Activated CD4-positive, alpha-beta T cell treated with anti-CD3 and anti-CD28 coated beads, Interleukin-2, amount 10 ng/mL, durations not matched to agents 7 days and 5 days (primary cell): ENCODE measurements around the gene DMTF1. TPM values are rescaled to one million over a fixed set of nuclear protein-coding genes. Genes with fewer than 3 reads are reported as not detected.
A peak's percentile ranks its signal among the peaks of the same experiment; 100 is the strongest.
"Not testable (repeated sequence)": the region's sequence is repeated elsewhere in the genome, so short reads cannot be mapped to it uniquely, and the experiment has no call there.

ENCODE experiments used
- CTCF ChIA-PET: fragments of 350-600 bp; sonication (Branson Sonifier 250); formaldehyde crosslinking; loops from one replicate; lab custom pipeline; 2021; ENCODE audit warnings: antibody characterized with exemption; lab: Charles Lee
- POLR2A ChIA-PET: fragments of 350-600 bp; sonication (Branson Sonifier 250); formaldehyde crosslinking; loops from one replicate; lab custom pipeline; 2021; ENCODE audit warnings: antibody characterized with exemption; lab: Charles Lee
- DNase-seq: peaks from one replicate; pipeline ENCODE4 v3.0.0-alpha.2; 2020
- H3K27ac Mint-ChIP-seq: one replicate; pipeline ENCODE4 v1.8.0; 2021; ENCODE audit warnings: mild to moderate bottlenecking, moderate library complexity, mixed read lengths
- H3K27me3 Mint-ChIP-seq: one replicate; pipeline ENCODE4 v1.8.0; 2021; ENCODE audit warnings: mixed read lengths
- H3K36me3 Mint-ChIP-seq: one replicate; pipeline ENCODE4 v1.8.0; 2021; ENCODE audit warnings: low read depth, mixed read lengths
- H3K4me1 Mint-ChIP-seq: one replicate; pipeline ENCODE4 v1.8.0; 2021; ENCODE audit warnings: mixed read lengths
- H3K4me3 Mint-ChIP-seq: one replicate; pipeline ENCODE4 v1.8.0; 2021; ENCODE audit warnings: mild to moderate bottlenecking, moderate library complexity, mixed read lengths
- H3K9me3 Mint-ChIP-seq: one replicate; pipeline ENCODE4 v1.8.0; 2021; ENCODE audit warnings: mixed read lengths
- total RNA-seq, 2 experiments: library from RNA; stranded (reverse); gene quantifications; one replicate each; pipeline ENCODE4 v1.2.3, GENCODE V29; 2021

DMTF1 gene
- total RNA-seq, 2 experiments from 2014 or later = 102 to 111 TPM

DNA sequence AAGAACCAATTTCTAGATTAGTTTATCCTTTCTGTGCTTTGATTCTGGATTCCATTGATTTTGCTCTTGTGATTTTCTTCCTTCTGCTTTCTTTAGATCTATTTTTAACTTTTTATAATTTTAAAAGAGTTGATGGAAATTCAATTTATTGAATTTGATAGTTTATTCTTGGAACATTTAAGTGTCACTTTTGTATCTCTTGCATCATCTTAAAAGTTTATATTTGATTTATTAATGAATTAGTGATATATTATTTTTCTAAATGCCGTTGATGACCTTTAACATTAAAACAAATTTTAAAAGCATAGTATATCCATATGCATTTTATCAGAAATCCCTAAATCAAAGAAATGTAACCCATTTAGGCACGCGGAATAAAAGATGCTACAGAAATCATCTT lies 26.9 kb downstream of the DMTF1 start:
- H3K4me1 Mint-ChIP-seq = peaks cover 25% of the 10 kb centered on the region
- H3K27me3 Mint-ChIP-seq = no peaks in the 10 kb centered on the region
- H3K9me3 Mint-ChIP-seq = no peaks in the 10 kb centered on the region
- no peak overlapping the region for H3K4me3 Mint-ChIP-seq
- no peak for DNase-seq
- POLR2A ChIA-PET = no interaction called here
- CTCF ChIA-PET = no interaction called here
- H3K36me3 Mint-ChIP-seq = peaks cover 67% of the 10 kb centered on the region
- no peak overlapping the region for H3K27ac Mint-ChIP-seq

DNA sequence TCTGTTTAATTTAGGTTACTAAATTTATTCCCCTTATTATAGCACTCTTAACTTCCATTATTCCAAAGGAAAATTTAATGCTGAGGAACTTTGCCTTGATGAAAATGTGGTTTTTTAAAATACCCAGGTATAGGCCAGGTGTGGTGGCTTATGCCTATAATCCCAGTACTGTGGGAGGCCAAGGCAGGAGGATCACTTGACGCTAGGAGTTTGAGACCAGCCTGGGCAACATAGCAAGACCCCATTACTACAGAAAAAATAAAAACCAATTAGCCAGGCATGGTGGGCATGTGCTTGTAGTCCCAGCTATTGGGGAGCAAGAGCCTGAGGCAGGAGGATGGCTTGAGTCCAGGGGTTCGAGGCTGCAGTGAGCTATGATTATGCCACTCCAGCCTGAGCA lies 34.9 kb downstream of the DMTF1 start:
- H3K4me3 Mint-ChIP-seq = no peak overlapping the region
- H3K9me3 Mint-ChIP-seq = no peaks in the 10 kb centered on the region
- no peaks in the 10 kb centered on the region for H3K27me3 Mint-ChIP-seq
- H3K36me3 Mint-ChIP-seq = peaks cover 70% of the 10 kb centered on the region
- H3K27ac Mint-ChIP-seq = no peak overlapping the region
- ChIA-PET CTCF (interaction anchor here (3.6 kb wide), 1 partner anchor 19 kb away, joined by 13 read pairs; no protein-coding TSS in a partner anchor), POLR2A (no interaction called here)
- no peak for DNase-seq
- peaks cover 16% of the 10 kb centered on the region for H3K4me1 Mint-ChIP-seq

DNA sequence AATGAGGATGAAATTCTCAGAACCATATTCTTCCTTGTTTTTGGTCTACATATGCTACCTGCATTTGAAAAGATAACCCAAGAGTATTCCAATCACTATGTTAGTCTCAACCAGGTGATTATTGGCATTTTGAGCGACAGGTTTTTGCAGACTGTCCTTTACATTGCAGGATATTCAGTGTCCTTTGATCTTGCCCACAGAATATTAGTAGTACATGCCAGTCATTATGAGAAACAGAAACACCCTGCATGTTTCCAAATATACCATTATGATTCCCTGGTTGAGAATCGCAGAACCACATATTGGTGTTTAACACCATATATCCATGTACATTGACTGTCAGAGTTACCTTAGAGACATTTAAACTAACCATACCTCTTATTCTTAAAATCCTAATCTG lies 36.7 kb downstream of the DMTF1 start:
- H3K4me3 Mint-ChIP-seq = no peak overlapping the region
- no peaks in the 10 kb centered on the region for H3K27me3 Mint-ChIP-seq
- no peaks in the 10 kb centered on the region for H3K9me3 Mint-ChIP-seq
- DNase-seq = no peak
- ChIA-PET CTCF (no interaction called here), POLR2A (no interaction called here)
- H3K27ac Mint-ChIP-seq = no peak overlapping the region
- H3K4me1 Mint-ChIP-seq = peaks cover 6% of the 10 kb centered on the region
- H3K36me3 Mint-ChIP-seq = peaks cover 66% of the 10 kb centered on the region

DNA sequence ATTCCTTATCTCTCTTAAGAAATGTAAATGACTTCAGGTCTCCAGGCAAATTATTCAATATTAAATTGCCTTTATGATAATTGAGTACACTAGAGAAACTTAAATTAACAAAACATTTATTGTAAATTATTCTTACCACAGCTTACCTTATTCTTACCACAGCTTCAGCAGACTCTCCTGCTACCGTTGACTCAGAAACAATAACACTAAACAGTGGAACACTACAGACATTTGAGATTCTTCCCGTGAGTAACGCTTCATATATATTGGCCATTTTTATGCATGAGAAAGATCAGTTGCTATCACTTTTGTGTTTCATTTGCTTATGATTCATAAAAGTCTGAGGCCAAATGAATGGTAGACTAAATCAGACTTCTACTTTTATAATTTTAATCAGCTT lies 38.5 kb downstream of the DMTF1 start:
- no peak overlapping the region for H3K27ac Mint-ChIP-seq
- H3K4me1 Mint-ChIP-seq = no peaks in the 10 kb centered on the region
- POLR2A ChIA-PET = no interaction called here
- CTCF ChIA-PET = no interaction called here
- H3K4me3 Mint-ChIP-seq = no peak overlapping the region
- H3K9me3 Mint-ChIP-seq = no peaks in the 10 kb centered on the region
- H3K27me3 Mint-ChIP-seq = no peaks in the 10 kb centered on the region
- H3K36me3 Mint-ChIP-seq = peaks cover 62% of the 10 kb centered on the region
- no peak for DNase-seq

DNA sequence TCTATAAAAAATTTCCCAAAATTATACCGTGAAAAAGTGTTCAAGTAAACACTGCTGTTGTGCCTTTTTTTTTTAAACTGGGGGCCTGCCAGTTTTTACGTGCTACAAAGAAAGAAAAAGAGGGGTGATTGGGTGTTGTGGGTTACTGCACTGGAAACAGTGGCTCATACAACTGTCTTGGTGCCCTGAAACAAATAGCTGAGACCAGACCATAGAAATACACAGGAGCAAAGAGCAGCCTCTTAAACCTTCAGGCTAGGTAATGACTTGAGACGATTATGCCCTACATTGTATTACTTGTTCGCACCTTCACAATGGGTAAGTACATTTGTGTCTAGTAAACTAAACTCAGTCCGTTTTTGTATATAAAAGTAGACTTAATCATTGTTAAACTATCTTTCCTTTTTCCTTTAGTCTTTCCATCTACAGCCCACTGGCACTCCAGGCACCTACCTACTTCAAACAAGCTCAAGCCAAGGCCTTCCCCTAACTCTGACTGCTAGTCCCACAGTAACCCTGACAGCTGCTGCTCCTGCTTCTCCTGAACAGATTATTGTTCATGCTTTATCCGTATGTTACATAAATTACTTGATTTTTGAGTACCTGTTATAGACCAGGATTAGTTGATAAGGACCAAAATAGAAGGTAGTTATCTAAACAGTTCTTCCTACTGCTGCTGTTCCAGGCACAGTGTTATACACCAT lies 40.7 kb downstream of the DMTF1 start:
- Mint-ChIP-seq H3K27ac (no peak overlapping the region), H3K36me3 (peaks cover 59% of the 10 kb centered on the region)
- CTCF ChIA-PET = interaction anchor here (0.7 to 0.8 kb wide), 2 partner anchors 27 to 245 kb away, joined by 3 to 5 read pairs; no protein-coding TSS in a partner anchor

DNA sequence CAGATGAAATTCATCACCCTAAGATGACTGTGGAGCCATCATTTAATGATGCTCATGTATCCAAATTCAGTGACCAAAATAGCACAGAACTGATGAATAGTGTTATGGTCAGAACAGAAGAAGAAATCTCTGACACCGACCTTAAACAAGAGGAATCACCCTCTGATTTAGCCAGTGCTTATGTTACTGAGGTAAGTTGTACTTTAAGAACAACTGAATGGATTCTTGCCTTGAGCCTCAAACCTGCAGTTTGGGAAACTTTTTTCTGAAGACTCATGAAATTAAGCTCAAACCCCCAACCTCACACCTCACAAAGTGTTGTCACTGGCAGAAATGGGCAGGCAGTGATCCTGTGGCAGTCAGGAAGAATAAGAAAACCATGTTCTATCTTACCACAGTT lies 41.7 kb downstream of the DMTF1 start:
- Mint-ChIP-seq H3K9me3 (no peaks in the 10 kb centered on the region), H3K27ac (no peak overlapping the region), H3K4me1 (peaks cover 4% of the 10 kb centered on the region), H3K27me3 (no peaks in the 10 kb centered on the region), H3K36me3 (peaks cover 61% of the 10 kb centered on the region), H3K4me3 (no peak overlapping the region)
- ChIA-PET CTCF (no interaction called here), POLR2A (no interaction called here)
- DNase-seq = no peak

More for the DNA sequence above, 40.7 kb downstream of the DMTF1 start:
- H3K4me3 Mint-ChIP-seq = no peak overlapping the region
- H3K9me3 Mint-ChIP-seq = no peaks in the 10 kb centered on the region
- H3K27me3 Mint-ChIP-seq = no peaks in the 10 kb centered on the region
- POLR2A ChIA-PET = no interaction called here
- no peaks in the 10 kb centered on the region for H3K4me1 Mint-ChIP-seq
- DNase-seq = no peak

DNA sequence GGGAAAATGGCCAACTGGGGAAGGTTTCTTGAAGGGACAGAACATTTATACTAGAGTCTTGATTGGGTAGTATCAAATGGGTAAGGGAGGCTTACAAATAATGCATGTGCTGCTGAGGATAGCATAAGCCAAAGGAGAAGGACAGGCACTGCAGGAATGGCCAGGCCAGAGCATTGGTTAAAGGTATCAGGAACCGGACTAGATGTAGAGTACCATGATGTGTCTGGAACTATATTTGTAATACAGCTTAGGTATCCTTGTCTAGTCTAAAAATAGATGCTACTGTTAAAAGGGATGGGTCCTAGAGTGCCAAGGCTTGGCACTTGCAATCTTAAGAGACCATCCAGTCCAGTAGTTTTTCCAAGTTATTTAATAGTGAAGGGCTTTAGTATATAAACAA lies 47.0 kb downstream of the DMTF1 start:
- Mint-ChIP-seq H3K4me3 (no peak overlapping the region), H3K36me3 (peaks cover 83% of the 10 kb centered on the region), H3K9me3 (peaks cover 16% of the 10 kb centered on the region), H3K27me3 (no peaks in the 10 kb centered on the region), H3K4me1 (peaks cover 33% of the 10 kb centered on the region), H3K27ac (no peak overlapping the region)
- ChIA-PET CTCF (interaction anchor here (0.9 to 2.1 kb wide), 3 partner anchors 13 to 16 kb away, joined by 3 to 12 read pairs (median 3); no protein-coding TSS in a partner anchor), POLR2A (no interaction called here)
- no peak for DNase-seq

DNA sequence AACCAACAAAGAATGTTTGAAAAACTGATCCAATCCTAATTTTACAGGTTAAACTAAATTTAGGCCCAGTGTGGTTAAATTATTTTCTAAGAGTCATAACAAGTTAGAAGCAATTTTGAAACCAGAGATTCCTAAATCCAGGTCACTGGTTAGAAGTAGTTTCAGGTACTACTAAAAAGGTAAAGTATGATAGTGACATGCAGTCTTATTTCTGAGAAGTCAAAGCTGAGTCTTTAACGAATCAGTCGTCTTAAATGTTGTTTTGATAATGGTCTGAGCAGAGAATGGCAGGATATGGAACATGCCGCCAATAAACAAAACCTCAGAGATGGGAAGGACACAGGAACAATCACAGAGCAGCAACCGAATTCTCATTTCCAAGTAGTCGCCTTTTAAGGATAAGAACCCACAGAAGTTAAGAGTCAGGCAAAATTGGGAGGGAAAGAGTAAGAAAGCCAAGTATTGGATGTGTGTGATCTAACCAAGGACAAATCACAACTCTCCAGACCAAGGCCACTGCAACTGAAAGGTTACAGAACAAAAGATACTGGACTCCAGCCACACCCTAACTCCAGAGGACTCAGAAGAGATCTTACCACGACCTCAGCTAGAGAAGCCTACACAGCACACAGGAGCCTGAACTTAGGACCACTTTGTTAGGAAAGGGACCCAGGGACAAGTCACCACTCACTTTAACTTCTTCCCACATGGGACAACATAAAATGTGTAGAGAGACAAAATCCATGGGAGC lies 47.6 kb downstream of the DMTF1 start:
- ChIA-PET POLR2A (no interaction called here), CTCF (interaction anchor here (0.9 to 2.1 kb wide), 2 partner anchors 12 to 15 kb away, joined by 3 to 12 read pairs; no protein-coding TSS in a partner anchor)
- H3K4me1 Mint-ChIP-seq = peaks cover 33% of the 10 kb centered on the region
- no peak overlapping the region for H3K4me3 Mint-ChIP-seq
- peaks cover 83% of the 10 kb centered on the region for H3K36me3 Mint-ChIP-seq
- H3K27me3 Mint-ChIP-seq = no peaks in the 10 kb centered on the region
- no peak for DNase-seq
- peaks cover 18% of the 10 kb centered on the region for H3K9me3 Mint-ChIP-seq
- H3K27ac Mint-ChIP-seq = peak overlapping the region; percentile 60

DNA sequence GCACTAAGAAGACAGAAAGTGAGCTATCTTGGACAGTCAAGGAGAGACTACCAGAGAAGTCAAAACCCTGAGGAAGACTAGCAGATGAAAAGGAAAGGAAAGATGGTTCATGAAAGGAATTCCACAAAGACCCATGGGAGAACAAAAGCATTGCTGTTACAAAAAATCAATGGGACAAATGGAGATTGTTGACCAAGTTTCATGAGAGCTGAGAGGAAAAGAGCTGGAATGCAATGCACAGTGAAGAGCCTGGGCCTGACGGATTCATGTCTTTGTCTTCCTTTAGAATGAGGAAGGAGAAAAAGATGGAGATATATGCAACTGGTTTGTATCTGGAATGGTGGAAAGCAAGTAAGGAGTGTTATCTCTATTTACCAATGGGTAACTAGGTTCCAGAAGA lies 50.0 kb downstream of the DMTF1 start:
- Mint-ChIP-seq H3K9me3 (peaks cover 30% of the 10 kb centered on the region), H3K36me3 (peaks cover 92% of the 10 kb centered on the region), H3K4me3 (no peak overlapping the region), H3K27me3 (no peaks in the 10 kb centered on the region), H3K27ac (no peak overlapping the region), H3K4me1 (peaks cover 33% of the 10 kb centered on the region)
- CTCF ChIA-PET = interaction anchor here (1.3 to 2.8 kb wide), 3 partner anchors 12 to 30 kb away, joined by 3 to 9 read pairs (median 5); no protein-coding TSS in a partner anchor
- POLR2A ChIA-PET = no interaction called here
- no peak for DNase-seq

DNA sequence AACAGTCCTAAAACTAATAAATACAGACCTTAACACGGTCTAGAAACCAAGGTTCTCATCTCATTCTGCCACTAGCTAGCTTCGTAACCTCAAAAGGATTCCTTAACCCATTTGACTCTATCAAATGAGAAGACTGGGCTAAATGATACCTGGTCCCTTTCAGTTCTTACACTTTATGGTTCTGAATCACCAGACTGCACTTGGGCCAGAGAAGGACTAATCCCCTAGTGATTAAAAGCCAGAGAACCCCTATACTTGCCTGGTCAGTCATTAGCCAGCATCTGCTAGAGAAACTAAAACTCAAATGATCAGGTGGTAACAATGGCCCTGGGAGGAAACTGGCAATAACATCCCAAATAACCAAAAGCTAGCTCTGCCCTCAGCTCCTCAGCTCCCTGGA lies 50.5 kb downstream of the DMTF1 start:
- peaks cover 35% of the 10 kb centered on the region for H3K4me1 Mint-ChIP-seq
- DNase-seq = no peak
- peaks cover 31% of the 10 kb centered on the region for H3K9me3 Mint-ChIP-seq
- H3K4me3 Mint-ChIP-seq = no peak overlapping the region
- H3K27me3 Mint-ChIP-seq = no peaks in the 10 kb centered on the region
- H3K36me3 Mint-ChIP-seq = peaks cover 91% of the 10 kb centered on the region
- CTCF ChIA-PET = interaction anchor here (0.8 to 2.8 kb wide), 4 partner anchors 10 to 31 kb away, joined by 3 to 9 read pairs (median 4); no protein-coding TSS in a partner anchor
- H3K27ac Mint-ChIP-seq = no peak overlapping the region
- POLR2A ChIA-PET = no interaction called here

DNA sequence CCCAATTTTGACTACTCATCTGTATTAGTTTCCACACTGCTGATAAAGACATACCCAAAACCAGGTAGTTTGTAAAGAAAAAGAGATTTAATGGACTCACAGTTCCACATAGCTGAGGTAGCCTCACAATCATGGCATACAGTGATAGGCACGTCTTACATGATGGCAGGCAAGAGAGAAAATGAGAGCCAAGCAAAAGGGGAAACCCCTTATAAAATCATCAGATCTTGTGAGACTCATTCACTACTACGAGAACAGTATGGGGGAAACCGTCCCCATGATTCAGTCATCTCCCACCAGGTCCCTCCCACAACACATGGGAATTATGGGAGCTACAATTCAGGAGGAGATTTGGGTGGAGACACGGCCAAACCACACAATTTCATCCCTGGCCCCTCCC lies 51.7 kb downstream of the DMTF1 start:
- POLR2A ChIA-PET, H3K4me3 Mint-ChIP-seq, DNase-seq, H3K27me3 Mint-ChIP-seq, H3K27ac Mint-ChIP-seq: not testable (repeated sequence)
- peaks cover 38% of the 10 kb centered on the region for H3K9me3 Mint-ChIP-seq
- H3K4me1 Mint-ChIP-seq = peaks cover 40% of the 10 kb centered on the region
- CTCF ChIA-PET = interaction anchor here (0.7 kb wide), 1 partner anchor 20 kb away, joined by 3 read pairs; no protein-coding TSS in a partner anchor
- H3K36me3 Mint-ChIP-seq = peaks cover 91% of the 10 kb centered on the region

DNA sequence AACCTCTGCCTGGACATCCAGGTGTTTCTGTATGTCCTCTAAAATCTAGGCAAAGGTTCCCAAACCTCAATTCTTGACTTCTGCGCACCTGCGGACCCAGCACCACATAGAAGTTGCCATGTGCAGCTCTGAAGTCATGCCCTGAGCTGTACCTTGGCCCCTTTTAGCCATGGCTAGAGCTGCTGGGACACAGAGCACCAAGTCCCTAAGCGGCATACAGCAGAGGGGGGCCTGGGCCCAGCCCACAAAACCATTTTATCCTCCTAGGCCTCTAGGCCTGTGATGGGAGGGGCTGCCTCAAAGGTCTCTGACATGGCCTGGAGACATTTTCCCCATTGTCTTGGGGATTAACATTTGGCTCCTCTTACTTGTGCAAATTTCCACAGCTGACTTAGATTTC lies 52.7 kb downstream of the DMTF1 start:
- no peak overlapping the region for H3K27ac Mint-ChIP-seq
- peaks cover 90% of the 10 kb centered on the region for H3K36me3 Mint-ChIP-seq
- no peaks in the 10 kb centered on the region for H3K27me3 Mint-ChIP-seq
- ChIA-PET CTCF (no interaction called here), POLR2A (no interaction called here)
- H3K4me1 Mint-ChIP-seq = peaks cover 37% of the 10 kb centered on the region
- DNase-seq = no peak
- peaks cover 43% of the 10 kb centered on the region for H3K9me3 Mint-ChIP-seq
- H3K4me3 Mint-ChIP-seq = no peak overlapping the region

DNA sequence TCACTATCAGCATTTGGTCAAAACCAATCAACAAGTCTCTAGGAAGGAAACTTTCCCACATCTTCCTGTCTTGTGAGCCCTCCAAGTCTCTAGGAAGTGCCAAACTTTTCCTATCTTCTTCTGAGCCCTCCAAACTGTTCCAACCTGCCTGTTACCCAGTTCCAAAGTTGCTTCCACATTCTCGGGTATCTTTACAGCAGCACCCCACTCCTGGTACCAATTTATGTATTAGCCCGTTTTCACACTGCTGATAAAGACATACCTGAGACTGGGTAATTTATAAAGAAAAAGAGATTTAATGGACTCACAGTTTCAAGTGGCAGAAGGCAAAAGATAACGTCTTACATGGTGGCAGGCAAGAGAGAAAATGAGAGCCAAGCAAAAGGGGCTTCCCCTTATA lies 53.4 kb downstream of the DMTF1 start:
- Mint-ChIP-seq H3K36me3 (peaks cover 87% of the 10 kb centered on the region), H3K9me3 (peaks cover 43% of the 10 kb centered on the region), H3K4me1 (peaks cover 36% of the 10 kb centered on the region)
- H3K4me3 Mint-ChIP-seq, H3K27me3 Mint-ChIP-seq, DNase-seq, POLR2A ChIA-PET, H3K27ac Mint-ChIP-seq, CTCF ChIA-PET: not testable (repeated sequence)
